BLaER1 treated with 17β-estradiol and CSF1 and Interleukin-3, amounts not matched to agents 10 nM and 100 nM (cell line): Measurements from ENCODE around the gene SELPLG.

Experiments
- H3K27ac ChIP-seq, 11 experiments: shearing (Covaris generic); formaldehyde crosslinking; 2 replicates each; pipeline ENCODE4 v1.8.1; 2022
- H3K27me3 ChIP-seq, 11 experiments: shearing (Covaris generic); formaldehyde crosslinking; 2 replicates each; pipeline ENCODE4 v1.8.1; 2022
- H3K36me3 ChIP-seq, 11 experiments: shearing (Covaris generic); formaldehyde crosslinking; 2 replicates each; pipeline ENCODE4 v1.8.1; 2022
- H3K4me1 ChIP-seq, 10 experiments: shearing (Covaris generic); formaldehyde crosslinking; 2 replicates each; pipeline ENCODE4 v1.8.1; 2022
- H3K4me2 ChIP-seq, 11 experiments: shearing (Covaris generic); formaldehyde crosslinking; 2 replicates each; pipeline ENCODE4 v1.8.1; 2022
- H3K4me3 ChIP-seq, 10 experiments: shearing (Covaris generic); formaldehyde crosslinking; 2 replicates each; pipeline ENCODE4 v1.8.1; 2022
- H3K9ac ChIP-seq, 11 experiments: shearing (Covaris generic); formaldehyde crosslinking; 2 replicates each; pipeline ENCODE4 v1.8.1; 2022
- H3K9me3 ChIP-seq, 11 experiments: shearing (Covaris generic); formaldehyde crosslinking; replicated peaks in 1 of 11; 2 replicates each; pipeline ENCODE4 v1.8.1; 2022
- H4K20me1 ChIP-seq, 11 experiments: shearing (Covaris generic); formaldehyde crosslinking; 2 replicates each; pipeline ENCODE4 v1.8.1; 2022
- Cebpa-rat ChIP-seq, 11 experiments: shearing (Covaris generic); IDR thresholded peaks; 2 replicates each; pipeline ENCODE4 v1.8.1; 2022

Gene SELPLG

GRCh38 chr12:108649669-108650068 lies 16.0 kb upstream of the SELPLG start:
- Histone ChIP-seq H3K27me3 (no peaks in the 10 kb centered on the region), H3K9me3 (no peaks in the 10 kb centered on the region), H3K9ac (no peak overlapping the region), H3K4me1 (peaks cover 31 to 40% (median 37%) of the 10 kb centered on the region in 10 experiments), H3K4me3 (no peak overlapping the region), H3K27ac (no peak overlapping the region), H4K20me1 (peaks cover 0 to 29% (median 0%) of the 10 kb centered on the region in 11 experiments; a peak in 4 of 22 replicates), H3K36me3 (peaks cover 57 to 100% (median 76%) of the 10 kb centered on the region in 11 experiments), H3K4me2 (no peak overlapping the region)
- TF ChIP-seq Cebpa-rat (IDR thresholded peaks at IDR 0.05) = no peak

GRCh38 chr12:108649126-108649525 lies 15.4 kb upstream of the SELPLG start:
- peaks cover 36 to 46% (median 43%) of the 10 kb centered on the region in 10 experiments for H3K4me1 ChIP-seq
- H3K27me3 ChIP-seq = no peaks in the 10 kb centered on the region
- TF ChIP-seq Cebpa-rat (IDR thresholded peaks at IDR 0.05) = no peak
- no peak overlapping the region for H3K27ac ChIP-seq
- H3K9me3 ChIP-seq = no peaks in the 10 kb centered on the region
- H3K4me2 ChIP-seq = no peak overlapping the region
- peaks cover 0 to 25% (median 0%) of the 10 kb centered on the region in 11 experiments; a peak in 4 of 22 replicates for H4K20me1 ChIP-seq
- peaks cover 58 to 100% (median 76%) of the 10 kb centered on the region in 11 experiments for H3K36me3 ChIP-seq
- no peak overlapping the region for H3K4me3 ChIP-seq
- H3K9ac ChIP-seq = no peak overlapping the region

- no peak for TF ChIP-seq Cebpa-rat (IDR thresholded peaks at IDR 0.05)
- H3K27ac ChIP-seq = peak overlapping the region in 2 of 11 experiments; percentile 14 to 33; a peak in 2 of 22 replicates
- H3K4me1 ChIP-seq = peaks cover 44 to 53% (median 50%) of the 10 kb centered on the region in 10 experiments
- H4K20me1 ChIP-seq = peaks cover 0 to 17% (median 0%) of the 10 kb centered on the region in 11 experiments; a peak in 3 of 22 replicates
- 0 out of 22 replicates have a peak overlapping the region, but pooled peaks of 1 of the 11 experiments have one; percentile 4 for H3K4me2 ChIP-seq
- no peaks in the 10 kb centered on the region for H3K9me3 ChIP-seq
- H3K36me3 ChIP-seq = peaks cover 60 to 96% (median 73%) of the 10 kb centered on the region in 11 experiments
- H3K9ac ChIP-seq = peak overlapping the region in 2 of 11 experiments; percentile 8 to 57; a peak in 2 of 22 replicates
- H3K4me3 ChIP-seq = no peak overlapping the region
- no peaks in the 10 kb centered on the region for H3K27me3 ChIP-seq
Measured at GRCh38 chr12:108648371-108648770, 14.7 kb upstream of the SELPLG start.

GRCh38 chr12:108647585-108648287 lies 14.0 kb upstream of the SELPLG start:
- Histone ChIP-seq H3K4me3 (no peak overlapping the region), H3K4me1 (peaks cover 50 to 59% (median 56%) of the 10 kb centered on the region in 10 experiments), H3K36me3 (peaks cover 60 to 90% (median 66%) of the 10 kb centered on the region in 11 experiments), H3K9me3 (no peaks in the 10 kb centered on the region), H3K9ac (peak overlapping the region in 2 of 11 experiments; percentile 8 to 57; a peak in 2 of 22 replicates), H3K27ac (peak overlapping the region in 4 of 11 experiments; percentile 6 to 33 (median 18); a peak in 4 of 22 replicates), H4K20me1 (peaks cover 0 to 12% (median 0%) of the 10 kb centered on the region in 11 experiments; a peak in 2 of 22 replicates), H3K4me2 (peak overlapping the region in 5 of 11 experiments; percentile 4 to 94 (median 83); a peak in 3 of 22 replicates), H3K27me3 (no peaks in the 10 kb centered on the region)
- TF ChIP-seq Cebpa-rat (IDR thresholded peaks at IDR 0.05) = no peak

GRCh38 chr12:108646600-108647579 lies 13.2 kb upstream of the SELPLG start:
- Histone ChIP-seq H4K20me1 (peaks cover 0 to 9% (median 0%) of the 10 kb centered on the region in 11 experiments; a peak in 1 of 22 replicates), H3K36me3 (peaks cover 53 to 81% (median 58%) of the 10 kb centered on the region in 11 experiments), H3K27ac (peak overlapping the region in 8 of 11 experiments; percentile 40 to 63 (median 54); a peak in 15 of 22 replicates), H3K4me1 (peaks cover 58 to 68% (median 64%) of the 10 kb centered on the region in 10 experiments), H3K27me3 (no peaks in the 10 kb centered on the region), H3K4me2 (peak overlapping the region; percentile 75 to 97 (median 93)), H3K9ac (peak overlapping the region in 9 of 11 experiments; percentile 3 to 62 (median 42); a peak in 7 of 22 replicates), H3K9me3 (no peaks in the 10 kb centered on the region), H3K4me3 (no peak overlapping the region)
- no peak for TF ChIP-seq Cebpa-rat (IDR thresholded peaks at IDR 0.05)

- Histone ChIP-seq H3K27me3 (no peaks in the 10 kb centered on the region), H3K36me3 (peaks cover 45 to 72% (median 48%) of the 10 kb centered on the region in 11 experiments), H3K27ac (peak overlapping the region; percentile 7 to 63 (median 54); a peak in 19 of 22 replicates), H3K4me1 (peaks cover 68 to 77% (median 74%) of the 10 kb centered on the region in 10 experiments), H3K9ac (peak overlapping the region in 10 of 11 experiments; percentile 3 to 62 (median 42); a peak in 13 of 22 replicates), H3K9me3 (no peaks in the 10 kb centered on the region), H4K20me1 (peaks cover 0 to 16% (median 0%) of the 10 kb centered on the region in 11 experiments; a peak in 1 of 22 replicates), H3K4me2 (peak overlapping the region; percentile 75 to 97 (median 93)), H3K4me3 (no peak overlapping the region)
- no peak for TF ChIP-seq Cebpa-rat (IDR thresholded peaks at IDR 0.05)
Measured at GRCh38 chr12:108645686-108646599, 12.2 kb upstream of the SELPLG start.

GRCh38 chr12:108644811-108645120 lies 11.1 kb upstream of the SELPLG start:
- Histone ChIP-seq H3K36me3 (peaks cover 35 to 60% (median 37%) of the 10 kb centered on the region in 11 experiments), H3K9ac (no peak overlapping the region), H3K4me3 (no peak overlapping the region), H3K4me2 (peak overlapping the region; percentile 75 to 97 (median 93)), H4K20me1 (peaks cover 0 to 16% (median 0%) of the 10 kb centered on the region in 11 experiments; a peak in 1 of 22 replicates), H3K27ac (peak overlapping the region in 2 of 11 experiments; percentile 45 to 66; a peak in 2 of 22 replicates), H3K9me3 (no peaks in the 10 kb centered on the region), H3K4me1 (peaks cover 80 to 89% (median 85%) of the 10 kb centered on the region in 10 experiments), H3K27me3 (no peaks in the 10 kb centered on the region)
- no peak for TF ChIP-seq Cebpa-rat (IDR thresholded peaks at IDR 0.05)
